ENCODE data around the gene MYADML2.

DNA sequence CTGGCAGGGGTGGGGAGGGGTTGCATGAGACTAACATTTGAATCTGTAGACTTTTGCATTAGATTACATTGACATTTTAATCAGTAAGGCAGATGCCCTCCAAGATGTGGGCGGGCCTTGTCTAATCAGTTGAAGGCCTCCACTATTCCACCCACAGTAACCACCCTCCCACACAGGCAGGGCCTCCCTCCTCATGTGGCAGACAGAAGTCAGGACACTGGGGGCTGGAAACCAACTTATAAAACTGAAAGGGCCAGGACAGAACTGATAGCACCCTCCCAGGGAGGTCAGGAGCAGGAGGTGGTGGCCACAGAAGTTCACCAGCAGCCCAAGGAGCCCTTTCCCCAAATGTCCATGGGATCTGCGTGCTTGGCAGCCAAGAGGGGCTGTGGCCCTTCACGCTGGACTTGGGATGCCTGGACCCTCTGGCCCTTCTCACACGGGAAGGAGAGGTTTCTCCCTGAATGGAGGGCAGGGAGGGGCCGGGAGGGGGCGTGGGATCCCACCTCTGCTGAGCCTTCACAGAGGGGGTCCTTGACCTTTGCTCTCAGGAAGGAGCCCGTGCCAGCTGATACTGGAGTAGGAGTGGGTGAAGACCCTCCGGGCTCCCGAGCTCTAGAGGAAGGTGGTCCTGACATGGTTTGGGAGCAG, 14.6 kb downstream of the MYADML2 start:
- TF ChIP-seq CTCF (conservative IDR thresholded peaks at IDR 0.05; ENCODE audit: low read depth in 2 of 2) (no peak), JUNB (IDR thresholded peaks at IDR 0.05; ENCODE audit: unreplicated experiment) (no peak), POLR2AphosphoS5 (IDR thresholded peaks at IDR 0.05; ENCODE audit: low read depth) (no peak), EZH2phosphoT487 (IDR thresholded peaks at IDR 0.05; ENCODE audit: unreplicated experiment) (no peak), NANOG (IDR thresholded peaks at IDR 0.05; ENCODE audit: borderline replicate concordance) (no peak), EZH2 (IDR thresholded peaks at IDR 0.05; ENCODE audit: low read depth, unreplicated experiment) (no peak)

Data from GM23338 (cell line).